ENCODE data around the gene PRR36.
"Not testable (repeated sequence)": the region's sequence is repeated elsewhere in the genome, so short reads cannot be mapped to it uniquely, and the experiment has no call there.

The PRR36 gene

DNA sequence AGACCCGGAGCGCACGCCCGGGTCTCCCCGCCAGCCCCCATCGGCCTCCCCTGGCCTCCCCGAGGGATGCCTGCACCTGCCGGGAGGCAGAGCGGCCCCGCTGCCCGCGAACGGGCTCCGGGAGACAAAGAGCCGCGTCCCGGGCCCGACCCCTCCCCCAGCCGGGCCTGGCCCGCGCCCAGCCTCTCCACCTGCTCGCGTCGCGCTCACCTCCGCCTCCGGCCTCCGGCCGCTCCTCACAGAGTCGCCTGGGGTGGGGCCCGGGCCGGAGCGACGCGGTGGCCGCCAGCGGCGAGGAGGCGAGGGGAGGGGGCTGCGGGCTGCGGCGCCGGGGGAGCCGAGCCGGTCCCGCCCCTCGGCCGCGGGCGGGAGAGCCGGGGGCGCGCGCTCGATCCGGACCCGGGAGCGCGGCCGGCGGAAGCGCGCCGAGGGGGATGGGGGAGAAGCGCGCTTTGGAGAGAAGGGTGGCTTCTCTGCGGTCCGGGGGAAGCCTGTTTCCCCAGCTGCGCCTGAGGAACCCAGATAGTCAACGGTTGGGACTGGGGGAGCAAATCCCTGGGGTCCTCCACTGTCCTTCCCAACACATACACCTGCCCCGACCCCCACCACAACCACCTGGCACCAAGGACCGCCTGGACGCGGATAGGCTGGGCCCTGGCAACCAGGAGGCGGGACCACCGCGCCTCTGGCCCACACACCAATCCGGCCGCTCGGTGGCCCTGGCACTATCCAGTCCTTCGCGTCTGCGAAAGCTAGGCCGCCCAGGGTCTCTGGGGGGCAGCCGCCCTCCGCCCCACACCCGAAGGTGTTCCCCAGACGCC is at the start of gene PRR36:
Gene PRR36, minus strand, starts transcription at position 315 of the 821 bp plus-strand sequence. CDS start 701 bp downstream, outside the sequence.
- DNase-seq: peak; percentile 81

- DNase-seq: no peak
Observed at GRCh38 chr19:7923295-7924191, 49.4 kb upstream of the PRR36 start.

GRCh38 chr19:7922836-7923195 is 48.6 kb upstream of the PRR36 start:
- DNase-seq: no peak

DNA sequence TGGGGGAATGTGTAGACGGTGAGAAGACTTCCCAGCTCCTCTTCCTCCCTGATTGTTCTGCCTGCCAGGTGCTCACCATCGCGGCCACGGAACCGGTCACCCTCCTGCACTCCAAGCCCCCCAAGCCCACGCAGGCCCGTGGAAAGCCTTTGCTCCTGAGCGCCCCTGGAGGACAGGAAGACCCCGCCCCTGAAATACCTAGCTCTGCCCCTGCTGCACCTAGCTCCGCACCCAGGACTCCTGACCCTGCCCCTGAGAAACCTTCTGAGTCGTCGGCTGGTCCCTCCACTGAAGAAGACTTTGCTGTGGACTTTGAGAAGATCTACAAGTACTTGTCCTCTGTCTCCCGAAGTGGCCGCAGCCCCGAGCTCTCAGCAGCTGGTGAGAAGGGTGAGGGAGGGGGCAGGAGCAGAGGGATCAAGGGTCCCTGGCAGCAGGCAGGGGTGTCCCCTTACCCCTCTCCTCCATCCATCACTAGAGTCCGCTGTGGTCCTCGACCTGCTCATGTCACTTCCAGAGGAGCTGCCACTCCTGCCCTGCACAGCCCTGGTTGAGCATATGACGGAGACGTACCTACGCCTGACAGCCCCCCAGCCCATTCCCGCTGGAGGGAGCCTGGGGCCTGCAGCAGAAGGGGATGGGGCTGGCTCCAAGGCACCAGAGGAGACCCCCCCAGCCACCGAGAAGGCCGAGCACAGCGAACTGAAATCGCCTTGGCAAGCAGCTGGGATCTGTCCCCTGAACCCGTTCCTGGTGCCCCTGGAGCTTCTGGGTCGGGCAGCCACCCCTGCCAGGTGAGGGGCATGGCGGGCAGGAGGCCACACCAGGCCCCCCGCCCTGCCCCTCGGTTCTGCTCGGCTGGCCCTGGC is 48.0 kb upstream of the PRR36 start:
- no peak for DNase-seq

DNA sequence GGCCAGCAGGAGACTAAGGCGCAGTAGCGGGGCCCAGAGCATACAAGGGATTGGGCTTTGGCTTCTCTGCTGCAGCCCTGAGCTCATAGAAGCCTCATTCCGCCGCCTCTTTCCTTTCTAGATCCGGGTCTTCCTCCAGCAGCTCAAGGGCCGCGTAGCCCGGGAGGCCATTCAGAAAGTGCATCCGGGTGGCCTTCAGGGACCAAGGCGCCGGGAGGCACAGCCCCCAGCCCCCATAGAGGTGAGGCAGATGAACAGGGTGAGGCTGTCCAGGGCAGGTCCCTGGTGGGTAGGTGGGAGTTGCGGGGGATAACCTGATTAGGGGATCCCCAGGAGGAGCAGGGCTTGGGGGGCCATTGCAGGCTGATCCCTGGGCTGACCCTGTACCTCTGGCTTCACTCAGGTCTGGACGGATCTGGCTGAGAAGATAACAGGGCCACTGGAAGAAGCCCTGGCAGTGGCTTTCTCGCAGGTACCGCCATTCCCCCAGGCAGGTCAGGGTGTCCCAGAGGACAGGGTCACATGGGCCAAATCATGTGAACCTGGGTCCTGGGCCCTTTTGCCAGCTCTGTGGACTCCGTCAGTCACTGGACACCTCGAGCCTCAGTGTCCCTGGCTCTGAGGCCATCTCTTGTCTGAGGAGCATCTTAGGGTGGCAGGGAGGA is 47.2 kb upstream of the PRR36 start:
- no peak for DNase-seq

DNA sequence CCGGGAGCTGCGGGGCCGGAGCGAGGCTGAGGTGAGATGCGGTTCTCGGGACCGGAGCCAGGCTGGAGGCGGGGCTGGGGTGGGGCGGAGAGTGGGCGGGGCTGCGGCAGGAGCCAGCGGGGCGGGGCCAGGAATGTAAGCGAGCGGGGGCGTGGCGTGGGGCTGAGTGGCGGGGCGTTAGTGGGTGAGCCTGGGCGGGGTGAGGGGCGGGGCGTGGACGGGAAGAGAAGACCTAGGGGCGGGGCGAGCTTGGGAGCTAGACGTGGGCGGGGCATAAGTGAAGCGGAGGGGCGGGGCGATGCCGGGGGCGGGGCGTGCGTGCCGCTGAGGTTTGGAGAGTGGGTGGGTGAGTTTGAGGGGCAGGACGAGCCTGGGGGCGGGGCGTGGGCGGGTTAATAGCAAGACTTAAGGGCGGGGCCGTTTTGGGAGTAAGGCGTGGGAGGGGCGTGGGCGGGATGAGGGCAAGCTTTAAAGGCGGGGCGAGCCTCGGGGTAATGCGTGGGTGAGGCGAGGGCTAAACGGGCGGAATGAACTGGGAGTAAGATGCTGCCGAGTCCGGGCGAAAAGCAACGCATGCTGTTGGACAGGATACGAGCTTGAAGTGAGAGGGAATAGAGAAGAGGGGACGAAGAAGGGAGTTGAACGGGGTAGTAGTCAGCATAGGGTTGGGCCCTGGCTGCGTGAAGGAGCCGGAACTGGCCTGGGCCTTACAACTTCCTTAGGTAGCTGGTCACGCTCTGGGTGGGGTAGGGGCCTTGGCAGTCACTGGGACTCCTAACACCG is 46.5 kb upstream of the PRR36 start:
- DNase-seq: peak; percentile 97

DNA sequence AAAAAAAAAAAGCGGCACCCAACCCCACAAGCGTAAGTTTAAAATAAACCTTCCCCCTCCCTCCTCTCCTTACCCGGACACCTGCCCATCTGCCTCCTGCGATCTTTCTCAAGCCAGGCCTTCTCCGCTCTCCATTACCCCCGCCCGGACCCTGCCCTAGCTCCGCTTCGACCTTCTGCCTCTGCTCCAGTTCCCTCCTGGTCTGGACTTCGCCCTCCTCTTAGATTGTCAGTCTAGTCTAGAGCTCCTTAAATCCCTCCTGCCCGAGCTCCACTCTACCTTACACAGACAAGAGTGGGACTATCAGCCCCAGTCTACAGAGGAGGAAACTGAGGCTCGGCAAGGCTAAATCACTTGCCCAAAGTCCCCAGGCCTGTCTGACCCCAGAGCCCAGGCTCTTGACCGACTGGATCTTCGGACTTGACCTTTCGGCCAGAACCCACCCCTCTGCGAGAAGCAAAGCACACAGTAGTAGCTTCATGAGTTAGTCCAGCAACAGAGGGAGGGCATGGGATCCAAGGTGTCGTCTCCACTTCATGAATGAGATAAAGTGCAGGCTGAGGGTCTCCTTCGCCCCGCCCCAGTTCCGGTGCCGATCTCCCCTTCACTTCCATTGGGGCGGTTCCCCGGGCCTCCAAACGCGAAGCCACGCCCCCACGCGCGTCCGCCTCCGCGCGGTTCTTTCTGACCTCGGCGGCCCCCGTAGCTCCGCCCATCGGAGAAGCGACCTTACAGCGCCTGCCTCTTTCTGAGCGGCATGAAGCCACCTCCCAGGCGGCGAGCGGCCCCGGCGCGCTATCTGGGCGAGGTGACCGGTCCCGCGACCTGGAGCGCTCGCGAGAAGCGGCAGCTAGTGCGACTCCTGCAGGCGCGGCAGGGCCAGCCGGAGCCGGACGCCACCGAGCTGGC is 45.7 kb upstream of the PRR36 start, which contains the start of gene SNAPC2:
Gene SNAPC2, plus strand, starts transcription at position 729 of the 909 bp plus-strand sequence. Its CDS starts 29 bp downstream, at position 758.
- peak; percentile 93 for DNase-seq

DNA sequence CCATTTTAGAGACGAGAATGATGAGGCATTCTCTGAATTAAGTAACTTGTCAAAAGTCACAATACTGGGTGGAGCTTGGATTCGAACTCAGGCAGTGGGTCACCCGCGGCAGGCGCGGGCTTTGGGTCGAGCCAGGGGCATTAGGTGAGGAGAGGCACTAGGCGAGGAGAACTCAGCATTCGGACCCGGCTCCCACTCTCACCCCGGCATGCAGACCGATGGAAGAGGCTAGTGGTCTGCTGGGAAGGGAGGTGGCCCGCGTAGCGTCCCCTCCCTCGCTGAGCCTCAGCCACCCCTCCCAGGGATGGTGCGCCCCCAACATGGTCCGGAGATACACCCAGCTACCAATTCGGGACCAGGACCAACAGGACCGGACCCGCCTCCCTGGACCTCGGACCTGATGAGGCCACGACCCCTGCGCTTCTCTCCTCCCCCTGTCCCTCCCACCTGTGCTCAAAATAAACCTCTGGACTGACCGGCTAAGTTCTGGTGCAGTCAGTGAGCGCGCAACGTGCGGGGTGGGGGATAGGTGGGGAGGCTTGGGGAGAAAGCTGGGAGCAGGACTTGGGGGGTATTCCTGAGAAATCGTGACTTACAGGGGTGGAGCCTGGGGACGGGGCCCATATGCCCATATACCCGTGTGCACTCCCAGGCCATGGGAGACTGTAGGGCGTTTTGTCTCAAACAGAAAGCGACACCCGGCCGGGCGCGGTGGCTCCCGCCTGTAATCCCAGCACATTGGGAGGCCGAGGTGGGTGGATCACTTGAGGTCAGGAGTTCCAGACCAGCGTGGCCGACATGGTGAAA is 44.6 kb upstream of the PRR36 start:
- DNase-seq: no peak

DNA sequence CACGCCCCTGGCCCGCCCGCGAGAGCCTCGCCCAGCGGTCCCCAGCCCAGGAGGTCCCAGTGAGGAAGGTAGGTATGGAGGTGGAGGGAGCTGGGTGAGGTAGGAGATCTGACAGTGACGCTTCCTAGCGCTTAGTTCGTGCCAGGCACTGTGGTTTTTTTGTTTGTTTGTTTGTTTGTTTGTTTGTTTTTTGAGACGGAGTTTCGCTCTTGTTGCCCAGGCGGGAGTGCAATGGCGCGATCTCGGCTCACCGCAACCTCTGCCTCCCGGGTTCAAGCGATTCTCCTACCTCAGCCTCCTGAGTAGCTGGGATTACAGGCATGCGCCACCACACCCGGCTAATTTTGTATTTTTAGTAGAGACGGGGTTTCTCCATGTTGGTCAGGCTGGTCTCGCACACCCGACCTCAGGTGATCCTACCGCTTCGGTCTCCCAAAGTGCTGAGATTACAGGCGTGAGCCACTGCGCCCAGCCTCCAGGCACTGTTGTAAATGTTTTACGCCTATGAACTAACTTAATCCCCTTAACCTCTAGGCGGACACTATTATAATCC is 43.9 kb upstream of the PRR36 start:
- DNase-seq: not testable (repeated sequence)

- DNase-seq: no peak
Observed at GRCh38 chr19:7917267-7918061, 43.3 kb upstream of the PRR36 start.

- no peak for DNase-seq
Observed at GRCh38 chr19:7916955-7917266, 42.7 kb upstream of the PRR36 start.

GRCh38 chr19:7916103-7916954 is 42.1 kb upstream of the PRR36 start:
- no peak for DNase-seq

- no peak for DNase-seq
Observed at GRCh38 chr19:7915250-7916102, 41.3 kb upstream of the PRR36 start.

DNA sequence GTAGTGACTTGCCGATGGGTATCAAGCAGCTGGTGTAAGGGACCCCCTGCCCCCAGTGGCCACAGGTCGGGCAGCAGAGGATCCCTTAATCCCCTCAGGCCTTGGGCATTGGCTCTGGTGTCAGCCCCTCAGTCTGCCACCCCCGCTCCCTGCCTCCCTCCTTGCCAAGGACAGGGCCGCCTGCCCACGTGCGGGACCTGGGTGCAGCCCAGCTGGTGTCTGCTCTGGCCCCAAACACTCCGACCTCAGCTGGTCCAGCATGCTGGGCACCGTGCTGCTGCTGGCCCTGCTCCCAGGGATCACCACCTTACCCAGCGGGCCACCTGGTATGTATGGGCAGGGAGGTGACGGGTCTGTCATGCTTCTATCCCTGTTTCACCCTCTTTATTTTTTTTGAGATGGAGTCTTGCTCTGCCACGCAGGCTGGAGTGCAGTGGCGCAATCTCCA is 40.4 kb upstream of the PRR36 start, which contains the start of gene TGFBR3L:
Gene TGFBR3L, plus strand, starts transcription at position 233 of the 448 bp plus-strand sequence.
- DNase-seq: no peak

GRCh38 chr19:7914099-7914498 is 39.9 kb upstream of the PRR36 start:
- no peak for DNase-seq

DNA sequence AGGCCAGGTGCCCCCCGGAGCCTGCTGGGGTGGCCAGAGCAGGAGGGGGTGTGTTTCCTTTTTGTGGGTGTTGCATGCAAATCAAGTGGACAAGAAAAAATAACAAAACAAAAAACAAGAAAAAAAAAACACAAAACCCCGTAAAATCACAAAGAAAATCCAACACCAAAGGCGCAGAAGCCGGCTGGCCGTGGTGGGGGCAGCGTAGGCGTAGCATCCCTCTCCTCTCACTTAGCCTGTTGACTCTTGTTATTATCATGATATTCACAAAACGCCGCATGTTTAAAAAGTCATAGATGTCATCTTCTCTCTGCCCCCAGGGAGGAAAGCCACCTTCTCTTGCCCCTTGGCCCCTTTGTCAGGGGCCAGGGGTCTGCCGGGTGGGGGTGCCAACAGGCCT is 39.5 kb upstream of the PRR36 start:
- no peak for DNase-seq

Data from NCI-H2029 (cell line).